ENCODE data around the gene COPS7A.
"Not testable (repeated sequence)": the region's sequence is repeated elsewhere in the genome, so short reads cannot be mapped to it uniquely, and the experiment has no call there.

GRCh38 chr12:6742080-6742479 lies 18.2 kb downstream of the COPS7A start:
- TF ChIP-seq CTCF (conservative IDR thresholded peaks at IDR 0.05; ENCODE audit: low read length); EZH2phosphoT487 (IDR thresholded peaks at IDR 0.05; ENCODE audit: borderline replicate concordance, low read depth, low read length): not testable (repeated sequence)
